ENCODE measurements around the gene ITPRIP.

ITPRIP gene

GRCh38 chr10:104344219-104344618 is 6.0 kb upstream of the ITPRIP start:
- no peak for DNase-seq (ENCODE audit: low read depth)
- no peak overlapping the region for H3K4me3 ChIP-seq (ENCODE audit: control insufficient read depth, low read depth, low read length)
- TF ChIP-seq, protein P1, sequence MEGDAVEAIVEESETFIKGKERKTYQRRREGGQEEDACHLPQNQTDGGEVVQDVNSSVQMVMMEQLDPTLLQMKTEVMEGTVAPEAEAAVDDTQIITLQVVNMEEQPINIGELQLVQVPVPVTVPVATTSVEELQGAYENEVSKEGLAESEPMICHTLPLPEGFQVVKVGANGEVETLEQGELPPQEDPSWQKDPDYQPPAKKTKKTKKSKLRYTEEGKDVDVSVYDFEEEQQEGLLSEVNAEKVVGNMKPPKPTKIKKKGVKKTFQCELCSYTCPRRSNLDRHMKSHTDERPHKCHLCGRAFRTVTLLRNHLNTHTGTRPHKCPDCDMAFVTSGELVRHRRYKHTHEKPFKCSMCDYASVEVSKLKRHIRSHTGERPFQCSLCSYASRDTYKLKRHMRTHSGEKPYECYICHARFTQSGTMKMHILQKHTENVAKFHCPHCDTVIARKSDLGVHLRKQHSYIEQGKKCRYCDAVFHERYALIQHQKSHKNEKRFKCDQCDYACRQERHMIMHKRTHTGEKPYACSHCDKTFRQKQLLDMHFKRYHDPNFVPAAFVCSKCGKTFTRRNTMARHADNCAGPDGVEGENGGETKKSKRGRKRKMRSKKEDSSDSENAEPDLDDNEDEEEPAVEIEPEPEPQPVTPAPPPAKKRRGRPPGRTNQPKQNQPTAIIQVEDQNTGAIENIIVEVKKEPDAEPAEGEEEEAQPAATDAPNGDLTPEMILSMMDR (IDR thresholded peaks at IDR 0.05; ENCODE audit: control insufficient read depth, insufficient read depth, low read depth, low read length, missing control alignments), result no peak

DNA sequence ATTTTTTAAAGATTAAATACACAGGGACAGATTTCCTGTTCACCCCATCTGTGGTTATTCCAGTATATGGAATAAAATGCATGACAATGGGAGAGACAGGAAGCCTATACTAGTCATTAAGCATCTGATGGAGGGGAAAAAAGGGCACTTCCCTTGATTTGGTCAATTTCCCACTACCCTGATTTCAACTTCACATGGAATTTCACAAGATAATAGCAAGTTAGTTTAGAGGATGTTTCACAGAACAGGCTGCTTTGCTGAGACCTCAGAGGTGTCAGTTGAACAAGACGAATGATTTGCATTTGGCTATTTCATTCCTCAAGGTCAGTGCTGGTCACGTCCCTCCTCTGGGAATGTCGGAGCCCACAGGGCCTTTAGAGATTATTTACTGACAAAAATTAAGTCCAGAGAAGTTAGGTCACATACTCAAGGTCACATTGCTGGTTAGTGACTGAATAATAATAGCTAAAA is 4.7 kb upstream of the ITPRIP start:
- TF ChIP-seq, protein P1 (IDR thresholded peaks at IDR 0.05; ENCODE audit: control insufficient read depth, insufficient read depth, low read depth, low read length, missing control alignments), result no peak
- no peak overlapping the region for H3K4me3 ChIP-seq (ENCODE audit: control insufficient read depth, low read depth, low read length)
- DNase-seq (ENCODE audit: low read depth), result no peak

DNA sequence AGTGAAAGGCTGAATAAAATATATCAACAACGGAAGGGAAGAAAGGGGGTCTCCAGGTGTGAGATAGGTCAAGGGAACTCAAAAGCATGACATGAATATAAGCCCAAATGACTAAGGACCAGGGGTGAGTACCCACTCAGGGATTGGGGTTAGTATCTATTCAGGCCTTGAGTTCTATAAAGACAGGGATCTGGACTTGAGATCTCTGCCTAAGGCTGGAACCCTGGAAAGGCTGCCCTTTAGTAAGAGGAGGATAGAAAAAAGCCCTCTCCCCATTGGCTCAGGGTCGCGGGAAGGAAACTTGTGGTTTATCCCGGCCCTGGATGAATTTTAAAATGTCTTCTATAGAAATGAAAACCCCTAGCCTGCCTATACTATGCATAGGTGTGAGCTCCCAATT is 2.4 kb upstream of the ITPRIP start:
- H3K4me3 ChIP-seq (ENCODE audit: control insufficient read depth, low read depth, low read length), result no peak overlapping the region
- DNase-seq (ENCODE audit: low read depth), result no peak
- TF ChIP-seq, protein P1 (IDR thresholded peaks at IDR 0.05; ENCODE audit: control insufficient read depth, insufficient read depth, low read depth, low read length, missing control alignments), result no peak

DNA sequence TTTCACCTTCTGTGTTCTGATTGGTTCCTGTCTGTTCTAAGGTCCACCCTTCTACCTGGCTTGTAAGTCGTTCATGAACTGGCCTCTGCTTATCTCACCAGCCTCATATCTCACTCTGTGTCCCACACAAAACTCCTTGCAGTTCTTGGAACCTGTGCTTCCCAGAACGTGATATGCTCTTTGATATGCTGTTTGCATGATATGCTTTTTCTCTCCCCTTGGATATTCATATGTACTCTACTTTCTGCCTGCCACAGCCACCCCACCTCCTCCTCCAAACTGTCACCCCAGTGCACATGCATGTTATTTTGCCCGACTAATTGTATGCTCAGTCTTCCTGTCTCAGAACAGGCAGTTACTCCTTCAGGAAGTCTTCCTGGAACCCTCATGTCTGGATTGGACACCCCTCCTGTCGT is 1.9 kb upstream of the ITPRIP start:
- H3K4me3 ChIP-seq (ENCODE audit: control insufficient read depth, low read depth, low read length), result no peak overlapping the region
- TF ChIP-seq, protein P1 (IDR thresholded peaks at IDR 0.05; ENCODE audit: control insufficient read depth, insufficient read depth, low read depth, low read length, missing control alignments), result no peak
- no peak for DNase-seq (ENCODE audit: low read depth)

GRCh38 chr10:104339469-104340110 is 1.3 kb upstream of the ITPRIP start:
- H3K4me3 ChIP-seq (ENCODE audit: control insufficient read depth, low read depth, low read length), result peak overlapping the region; percentile 95

GRCh38 chr10:104337521-104337984 is 712 bp downstream of the ITPRIP start:
- H3K4me3 ChIP-seq (ENCODE audit: control insufficient read depth, low read depth, low read length), result peak overlapping the region; percentile 95
- TF ChIP-seq, protein P1 (IDR thresholded peaks at IDR 0.05; ENCODE audit: control insufficient read depth, insufficient read depth, low read depth, low read length, missing control alignments), result no peak
- DNase-seq (ENCODE audit: low read depth), result no peak

More at GRCh38 chr10:104339469-104340110, 1.3 kb upstream of the ITPRIP start:
- DNase-seq (ENCODE audit: low read depth), result no peak
- TF ChIP-seq, protein P1 (IDR thresholded peaks at IDR 0.05; ENCODE audit: control insufficient read depth, insufficient read depth, low read depth, low read length, missing control alignments), result no peak
